SKM-1 treated with dmso at 0.1 percent for 144 hours (cell line): ENCODE results near the gene CEL.

Experiments
- DNase-seq: peaks from one replicate; lab custom pipeline; 2025; ENCODE audit not compliant: unreplicated experiment; lab: John Stamatoyannopoulos, UW

Gene CEL

GRCh38 chr9:133102190-133103021 is 40.6 kb downstream of the CEL start:
- DNase-seq, result no peak

GRCh38 chr9:133103183-133103986 is 41.6 kb downstream of the CEL start:
- DNase-seq, result peak; percentile 14

- no peak for DNase-seq
These were observed 42.3 kb downstream of the CEL start for GRCh38 chr9:133103987-133104505.

GRCh38 chr9:133104718-133105460 is 43.1 kb downstream of the CEL start:
- DNase-seq, result no peak

- DNase-seq, result no peak
These were observed 43.6 kb downstream of the CEL start for GRCh38 chr9:133105461-133105770.

- DNase-seq, result no peak
These were observed 44.9 kb downstream of the CEL start for GRCh38 chr9:133106511-133107244.

- DNase-seq, result no peak
These were observed 45.5 kb downstream of the CEL start for GRCh38 chr9:133107245-133107722.

- DNase-seq, result no peak
These were observed 46.4 kb downstream of the CEL start for GRCh38 chr9:133107961-133108793.

- DNase-seq, result no peak
These were observed 47.2 kb downstream of the CEL start for GRCh38 chr9:133108794-133109641.

- no peak for DNase-seq
These were observed 48.3 kb downstream of the CEL start for GRCh38 chr9:133109931-133110650.

GRCh38 chr9:133111808-133112662 is 50.3 kb downstream of the CEL start:
- DNase-seq, result no peak

GRCh38 chr9:133112663-133113026 is 50.9 kb downstream of the CEL start:
- DNase-seq, result peak; percentile 70

- DNase-seq, result no peak
These were observed 51.6 kb downstream of the CEL start for GRCh38 chr9:133113163-133113948.

GRCh38 chr9:133113949-133114885 is 52.4 kb downstream of the CEL start:
- DNase-seq, result no peak

- no peak for DNase-seq
These were observed 53.3 kb downstream of the CEL start for GRCh38 chr9:133114886-133115603.
